ENCODE data around the gene STARD5.

The STARD5 gene

GRCh38 chr15:81298611-81299010, 25.3 kb downstream of the STARD5 start:
- no peak for TF ChIP-seq CTCF (conservative IDR thresholded peaks at IDR 0.05; ENCODE audit: low read depth, low read length)
- no peak for DNase-seq (ENCODE audit: low read depth)
- no peak overlapping the region for H3K4me3 ChIP-seq (ENCODE audit: low read length)

GRCh38 chr15:81297603-81298575, 26.1 kb downstream of the STARD5 start:
- no peak for TF ChIP-seq CTCF (conservative IDR thresholded peaks at IDR 0.05; ENCODE audit: low read depth, low read length)
- DNase-seq (ENCODE audit: low read depth), result no peak
- H3K4me3 ChIP-seq (ENCODE audit: low read length), result no peak overlapping the region

- peak; percentile 37 for DNase-seq (ENCODE audit: low read depth)
- TF ChIP-seq CTCF (conservative IDR thresholded peaks at IDR 0.05; ENCODE audit: low read depth, low read length), result no peak
- H3K4me3 ChIP-seq (ENCODE audit: low read length), result no peak overlapping the region
Observed at GRCh38 chr15:81297147-81297572, 26.8 kb downstream of the STARD5 start.

GRCh38 chr15:81296673-81297072, 27.3 kb downstream of the STARD5 start:
- no peak overlapping the region for H3K4me3 ChIP-seq (ENCODE audit: low read length)
- DNase-seq (ENCODE audit: low read depth), result no peak
- no peak for TF ChIP-seq CTCF (conservative IDR thresholded peaks at IDR 0.05; ENCODE audit: low read depth, low read length)

GRCh38 chr15:81296186-81296585, 27.8 kb downstream of the STARD5 start:
- no peak overlapping the region for H3K4me3 ChIP-seq (ENCODE audit: low read length)
- no peak for TF ChIP-seq CTCF (conservative IDR thresholded peaks at IDR 0.05; ENCODE audit: low read depth, low read length)
- no peak for DNase-seq (ENCODE audit: low read depth)

- no peak for DNase-seq (ENCODE audit: low read depth)
- TF ChIP-seq CTCF (conservative IDR thresholded peaks at IDR 0.05; ENCODE audit: low read depth, low read length), result no peak
- H3K4me3 ChIP-seq (ENCODE audit: low read length), result no peak overlapping the region
Observed at GRCh38 chr15:81295486-81296121, 28.3 kb downstream of the STARD5 start.

All from retinal pigment epithelial cell (primary cell).